DMS 273 (cell line): Measurements from ENCODE around the gene MAN1C1.

Experiments used
- DNase-seq: peaks from one replicate; lab custom pipeline; 2025; ENCODE audit not compliant: unreplicated experiment; lab: John Stamatoyannopoulos, UW

MAN1C1 gene

GRCh38 chr1:25677193-25677773 lies 60.7 kb downstream of the MAN1C1 start:
- DNase-seq, result no peak

GRCh38 chr1:25679171-25679570 lies 62.6 kb downstream of the MAN1C1 start:
- no peak for DNase-seq

GRCh38 chr1:25680701-25681100 lies 64.1 kb downstream of the MAN1C1 start:
- no peak for DNase-seq

- DNase-seq, result no peak
Observed at GRCh38 chr1:25682059-25682601, 65.5 kb downstream of the MAN1C1 start.

- no peak for DNase-seq
Observed at GRCh38 chr1:25683177-25683576, 66.6 kb downstream of the MAN1C1 start.

GRCh38 chr1:25683731-25684130 lies 67.1 kb downstream of the MAN1C1 start:
- no peak for DNase-seq

- no peak for DNase-seq
Observed at GRCh38 chr1:25684216-25684965, 67.8 kb downstream of the MAN1C1 start.

- DNase-seq, result no peak
Observed at GRCh38 chr1:25685211-25685750, 68.7 kb downstream of the MAN1C1 start.

GRCh38 chr1:25685938-25686665 lies 69.5 kb downstream of the MAN1C1 start:
- no peak for DNase-seq

GRCh38 chr1:25687221-25688017 lies 70.8 kb downstream of the MAN1C1 start:
- DNase-seq, result no peak

GRCh38 chr1:25688390-25689119 lies 72.0 kb downstream of the MAN1C1 start:
- peak; percentile 34 for DNase-seq

- no peak for DNase-seq
Observed at GRCh38 chr1:25689686-25690381, 73.2 kb downstream of the MAN1C1 start.

GRCh38 chr1:25690396-25690956 lies 73.9 kb downstream of the MAN1C1 start:
- DNase-seq, result peak; percentile 36

- DNase-seq, result no peak
Observed at GRCh38 chr1:25691211-25691610, 74.6 kb downstream of the MAN1C1 start.

GRCh38 chr1:25692560-25692959 lies 76.0 kb downstream of the MAN1C1 start:
- DNase-seq, result peak; percentile 49

- no peak for DNase-seq
Observed at GRCh38 chr1:25694167-25695007, 77.8 kb downstream of the MAN1C1 start.

GRCh38 chr1:25695090-25695770 lies 78.6 kb downstream of the MAN1C1 start:
- peak; percentile 32 for DNase-seq
